GM18508 (cell line): ENCODE results near the gene EPN2.

Source experiments
- ATAC-seq: cut with Tn5 transposase; IDR thresholded peaks from one replicate; pipeline ENCODE4 v1.9.1; 2021; ENCODE audit warnings: moderate number of reproducible peaks; ENCODE audit not compliant: insufficient read depth, unreplicated experiment

Gene EPN2

DNA sequence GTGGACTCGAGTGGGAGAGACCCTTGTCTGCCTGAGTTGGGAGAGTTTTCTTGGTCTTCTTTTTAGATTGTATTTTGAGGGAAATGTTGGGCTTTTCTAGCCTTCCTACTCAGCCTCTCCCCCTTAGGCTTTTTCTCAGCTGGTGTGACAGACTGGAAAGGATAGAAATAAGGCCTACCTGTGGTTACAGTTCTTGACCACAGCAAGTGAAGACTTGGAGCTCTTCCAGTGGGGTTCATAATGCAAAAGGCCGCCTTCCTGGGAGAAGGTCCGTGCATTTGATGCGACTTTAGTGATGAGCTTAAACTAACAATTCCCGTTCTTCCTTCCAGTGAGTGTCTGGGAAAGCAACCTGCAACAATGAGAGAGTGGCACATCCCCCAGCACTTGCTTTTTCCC is 68.6 kb downstream of the EPN2 start:
- no peak for ATAC-seq

DNA sequence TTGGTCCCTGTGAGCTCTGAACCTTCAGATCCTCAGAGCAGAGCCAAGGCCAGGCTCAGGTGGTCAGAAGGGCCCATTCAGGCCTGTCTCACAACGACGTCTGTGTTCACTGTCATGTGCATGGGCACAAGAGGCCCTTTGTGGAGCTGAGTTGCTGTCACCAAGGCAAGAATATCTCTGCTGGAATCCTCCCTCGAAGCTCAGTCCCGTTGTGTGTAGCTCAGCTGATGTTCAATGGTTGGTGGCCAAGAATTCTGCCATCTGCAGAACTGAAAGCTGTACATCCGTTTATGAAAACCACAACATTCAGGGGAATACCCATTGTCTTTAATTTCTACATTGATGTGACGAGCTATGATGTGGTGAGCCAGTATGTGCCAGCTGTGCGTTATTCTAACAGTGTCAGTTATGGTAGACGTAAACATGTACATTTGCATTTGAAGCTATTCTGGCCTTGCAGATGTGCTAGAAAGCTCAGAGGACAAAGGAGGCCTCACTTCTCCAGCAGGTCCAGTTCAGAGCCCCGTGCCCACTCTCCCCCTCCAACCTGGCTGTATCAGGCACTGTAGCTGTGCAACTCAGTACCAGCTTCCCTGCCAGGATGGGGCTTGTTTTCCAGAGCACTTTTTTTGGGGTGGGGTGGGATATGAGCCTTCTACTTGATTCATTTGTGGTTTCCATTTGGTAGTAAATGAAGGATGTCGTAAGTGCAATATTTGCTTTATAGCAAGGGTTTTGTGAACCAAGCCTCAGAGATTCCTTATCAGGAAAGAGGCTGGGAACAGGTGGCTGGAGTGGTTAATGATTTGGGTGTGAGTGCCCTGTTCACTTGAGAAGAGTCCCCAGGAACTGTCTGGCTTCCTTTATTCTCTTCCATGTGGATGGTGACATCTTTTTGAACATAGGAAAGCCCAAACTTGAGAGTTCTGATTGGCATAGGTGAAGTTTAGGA is 69.3 kb downstream of the EPN2 start:
- peak; percentile 82 for ATAC-seq

DNA sequence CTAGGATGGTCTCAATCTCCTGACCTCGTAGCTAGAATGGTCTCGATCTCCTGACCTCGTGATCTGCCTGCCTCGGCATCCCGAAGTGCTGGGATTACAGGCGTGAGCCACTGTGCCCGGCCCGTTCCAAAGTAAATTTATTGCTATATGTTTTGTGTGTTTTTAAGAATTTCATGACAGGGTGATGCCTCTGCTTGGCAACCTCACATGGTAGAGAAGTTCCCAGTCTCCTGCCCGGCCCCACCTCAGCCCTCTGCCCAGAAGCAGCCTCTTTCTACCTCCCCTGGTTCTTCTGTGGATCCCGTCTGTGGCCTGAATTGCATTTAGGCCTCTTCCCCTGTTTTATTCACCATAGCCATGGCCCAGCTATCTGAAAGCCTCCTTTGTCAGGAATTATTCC is 70.4 kb downstream of the EPN2 start:
- no peak for ATAC-seq

DNA sequence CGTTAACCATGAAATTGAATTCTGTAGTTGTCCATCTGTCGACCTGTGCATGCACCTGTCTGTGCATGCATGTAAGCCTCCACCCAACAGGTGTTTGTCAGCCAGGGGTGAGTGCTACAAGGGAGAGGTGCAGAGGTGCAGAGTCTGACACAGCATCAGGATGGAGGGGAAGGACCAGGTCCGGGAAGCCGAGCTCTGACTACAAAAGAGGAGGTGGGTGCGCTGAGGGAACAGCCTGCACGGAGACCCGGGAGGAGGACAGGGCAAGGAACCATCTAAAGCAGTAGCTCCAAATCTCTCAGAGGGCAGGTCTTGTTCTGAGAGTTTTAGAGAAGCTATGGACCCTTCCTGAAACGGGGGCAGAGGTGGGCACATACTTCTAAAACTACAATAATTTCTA is 71.2 kb downstream of the EPN2 start:
- no peak for ATAC-seq

DNA sequence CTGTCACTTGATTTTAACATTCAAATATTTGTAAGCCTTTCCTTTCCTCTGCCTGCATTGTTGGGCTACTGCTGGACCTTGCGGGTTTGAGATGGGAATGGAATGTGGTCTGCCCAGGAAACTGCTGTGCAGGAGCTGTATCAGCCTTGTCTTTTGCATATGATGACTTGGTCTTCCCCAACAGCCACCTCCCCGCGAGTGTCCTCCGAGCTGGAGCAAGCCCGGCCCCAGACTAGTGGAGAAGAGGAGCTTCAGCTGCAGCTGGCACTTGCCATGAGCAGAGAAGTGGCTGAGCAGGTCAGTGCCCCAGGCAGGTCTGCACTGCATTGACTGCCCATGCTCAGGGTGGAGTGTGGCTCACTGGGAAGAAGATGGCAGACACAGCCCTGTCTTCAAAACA is 72.5 kb downstream of the EPN2 start:
- ATAC-seq = no peak

DNA sequence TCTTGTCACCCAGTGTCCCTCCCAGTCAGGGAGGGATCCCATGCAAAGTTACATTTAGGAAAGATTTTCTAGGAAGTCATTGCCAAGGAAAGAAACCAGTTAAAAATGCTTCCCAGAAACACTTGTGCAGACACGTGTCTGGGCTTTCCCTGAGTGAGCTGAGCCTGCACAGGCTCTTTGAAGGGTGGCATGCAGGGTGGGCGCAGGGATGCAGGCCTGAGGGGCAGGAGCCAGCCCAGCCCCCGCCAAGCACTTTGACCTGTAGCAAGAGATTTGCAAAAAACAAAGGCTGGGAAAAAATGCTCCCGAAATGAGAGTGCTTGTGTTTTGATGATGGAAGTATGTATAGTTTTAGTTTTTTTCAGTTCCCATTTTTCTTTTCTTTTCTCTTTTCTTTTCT is 73.0 kb downstream of the EPN2 start:
- ATAC-seq = no peak

DNA sequence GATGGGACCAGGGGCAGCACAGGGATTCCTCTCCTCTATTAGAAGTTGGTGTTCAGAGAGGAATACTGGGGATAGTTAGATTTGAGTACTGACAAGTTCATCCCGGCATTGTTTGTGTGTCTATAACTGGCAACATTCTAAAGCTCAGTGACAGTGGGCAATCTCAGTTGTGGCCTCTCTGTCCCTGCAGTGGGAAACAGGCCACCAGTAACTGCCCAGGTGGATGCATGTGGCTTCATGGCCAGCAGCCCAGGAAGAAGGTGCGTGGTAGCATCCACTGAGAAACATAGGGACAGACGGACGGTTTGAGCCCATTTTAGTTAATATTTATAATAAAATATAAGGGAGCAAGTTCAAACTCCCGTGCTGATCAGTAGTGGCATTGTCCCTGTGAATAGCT is 73.8 kb downstream of the EPN2 start:
- ATAC-seq = no peak

DNA sequence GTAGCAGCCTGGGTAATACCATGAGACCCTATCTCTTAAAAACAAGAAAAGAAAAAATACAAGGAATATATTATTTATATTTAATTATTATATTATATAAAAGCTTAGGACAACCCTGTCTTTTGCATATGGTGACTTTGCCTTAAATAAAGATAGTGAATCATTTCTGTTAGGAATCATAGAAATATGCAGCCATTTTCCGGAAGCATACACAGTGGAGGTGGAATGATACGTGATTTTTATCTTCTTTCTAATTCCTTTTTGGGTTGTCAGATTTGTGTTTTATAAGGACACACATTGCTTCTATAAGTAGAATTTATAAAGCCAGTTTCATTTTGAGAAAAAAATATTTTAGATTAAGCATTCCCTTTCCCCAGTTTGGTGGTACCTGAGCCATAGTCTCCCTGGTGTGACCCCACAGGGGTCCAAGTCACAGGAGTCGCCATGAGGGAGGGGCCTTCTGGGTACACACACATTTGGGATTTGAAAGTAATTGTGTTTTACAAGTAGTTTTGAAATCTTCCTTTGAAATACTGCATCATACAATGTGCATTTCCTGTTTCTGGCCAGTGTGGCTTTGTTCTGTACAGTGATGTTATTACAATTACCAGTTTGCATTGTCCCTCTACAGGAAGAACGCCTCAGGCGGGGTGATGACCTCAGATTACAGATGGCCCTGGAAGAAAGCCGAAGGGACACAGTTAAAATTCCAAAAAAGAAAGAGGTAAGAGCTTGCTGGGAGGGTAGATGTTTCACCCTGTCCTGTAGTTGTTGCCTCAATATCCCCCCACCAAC is 74.5 kb downstream of the EPN2 start:
- ATAC-seq = no peak

DNA sequence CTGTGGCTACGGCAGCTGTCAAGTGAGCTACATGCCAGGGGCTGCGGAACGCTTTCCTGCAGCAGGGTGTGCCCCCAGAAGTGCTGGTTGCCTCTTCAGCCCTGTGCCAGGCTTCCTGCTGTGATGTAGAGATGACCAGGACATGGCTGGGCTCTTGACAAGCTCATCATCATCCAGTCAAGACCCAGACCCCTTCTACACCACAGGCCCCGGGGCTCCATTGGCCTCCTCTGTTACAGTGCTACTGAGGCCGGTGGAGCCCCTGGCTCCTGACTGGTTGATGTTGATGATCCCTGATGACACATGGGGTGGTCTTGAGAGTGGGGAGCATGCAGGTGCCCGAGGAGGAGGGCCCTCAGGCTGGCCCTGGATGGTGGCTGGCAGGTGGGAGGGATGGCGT is 75.2 kb downstream of the EPN2 start:
- ATAC-seq = no peak

DNA sequence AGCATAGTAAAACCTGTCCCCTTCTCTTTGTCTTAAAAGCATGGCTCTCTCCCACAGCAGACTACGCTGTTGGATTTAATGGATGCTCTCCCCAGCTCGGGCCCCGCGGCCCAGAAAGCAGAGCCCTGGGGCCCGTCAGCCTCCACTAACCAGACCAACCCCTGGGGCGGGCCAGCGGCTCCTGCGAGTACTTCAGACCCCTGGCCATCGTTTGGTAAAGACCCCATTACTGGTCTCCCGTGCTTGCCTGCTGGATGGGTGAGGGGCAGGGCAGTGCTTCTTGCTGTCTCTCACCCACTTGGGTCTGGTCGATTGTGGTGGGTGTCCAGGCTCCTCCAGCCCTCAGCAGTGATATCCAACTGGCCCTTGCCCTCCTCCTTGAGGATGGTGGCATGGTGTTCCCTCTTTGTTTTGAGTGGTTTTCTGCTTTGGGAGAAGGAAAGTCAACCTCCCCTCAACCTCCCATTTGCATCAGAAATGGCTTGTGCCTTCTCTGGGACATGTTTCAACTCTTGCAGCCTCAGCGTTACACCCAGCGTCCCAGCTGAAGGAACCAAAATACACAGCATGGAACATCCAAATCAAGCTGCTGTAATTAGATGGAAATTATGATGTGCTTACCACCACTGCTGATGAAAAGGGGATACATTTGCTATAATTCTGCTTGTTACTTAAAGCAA is 76.0 kb downstream of the EPN2 start:
- ATAC-seq = no peak

DNA sequence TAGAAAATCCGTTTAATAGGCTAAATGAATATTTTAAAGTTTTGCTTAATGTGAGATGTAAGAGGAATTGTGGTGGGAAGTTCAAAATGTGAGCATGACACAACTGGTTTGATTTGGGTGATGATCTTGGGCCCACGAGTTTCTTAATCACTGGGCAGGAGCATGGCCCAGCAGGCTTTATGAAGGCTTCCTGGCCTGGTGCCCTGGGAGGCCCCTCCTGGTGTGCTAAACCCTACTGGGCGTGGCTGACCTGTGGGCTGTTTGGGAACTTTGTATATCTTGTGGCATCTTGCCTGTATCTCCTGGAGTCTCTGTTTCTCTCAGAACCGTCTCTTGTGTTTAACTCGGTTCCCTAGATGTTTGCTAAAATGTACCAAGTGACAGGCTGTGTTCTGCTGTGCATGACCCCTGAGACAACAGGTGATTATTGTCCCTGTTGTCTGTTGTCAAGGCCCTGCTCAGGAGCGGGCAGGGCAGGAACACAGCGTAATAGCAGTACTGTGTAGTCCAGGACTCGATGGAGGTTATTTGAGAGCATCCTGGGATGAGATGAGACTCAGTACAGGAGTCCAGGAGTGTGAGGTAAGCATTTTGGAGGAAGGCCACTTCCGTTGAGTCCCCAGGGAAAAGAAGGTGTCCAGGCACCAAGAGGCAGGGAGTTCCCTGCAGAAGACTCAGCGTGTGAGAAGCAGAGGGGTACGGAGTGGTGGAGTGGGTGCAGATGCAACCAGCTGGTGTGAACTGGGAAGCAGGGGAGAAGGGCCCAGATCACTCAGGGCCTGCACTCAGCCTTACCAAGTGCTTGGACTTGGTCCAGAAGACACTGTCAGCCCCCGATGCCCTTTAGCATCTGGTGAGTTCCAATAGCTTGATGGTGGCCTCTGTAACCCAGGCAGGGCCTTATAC is 76.8 kb downstream of the EPN2 start:
- ATAC-seq = no peak

DNA sequence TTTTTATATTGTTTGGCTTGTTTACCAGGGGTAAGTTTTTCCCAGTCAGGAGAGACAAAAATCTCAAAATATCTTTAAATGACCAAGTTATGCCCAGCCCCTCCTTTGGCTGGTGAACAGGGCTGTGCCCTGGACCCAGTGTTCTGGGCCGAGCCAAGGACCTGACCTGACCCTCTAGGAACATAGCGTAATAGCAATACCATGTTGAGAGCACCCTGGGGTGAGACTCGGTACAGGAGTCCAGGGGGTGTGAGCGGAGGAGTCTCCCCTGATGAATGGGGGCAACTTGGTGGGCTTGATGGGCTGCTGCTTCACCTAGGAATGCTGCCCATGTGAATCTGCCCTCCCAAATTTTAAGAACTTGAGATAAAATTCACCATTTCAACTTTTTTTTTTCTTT is 77.9 kb downstream of the EPN2 start:
- ATAC-seq = no peak

DNA sequence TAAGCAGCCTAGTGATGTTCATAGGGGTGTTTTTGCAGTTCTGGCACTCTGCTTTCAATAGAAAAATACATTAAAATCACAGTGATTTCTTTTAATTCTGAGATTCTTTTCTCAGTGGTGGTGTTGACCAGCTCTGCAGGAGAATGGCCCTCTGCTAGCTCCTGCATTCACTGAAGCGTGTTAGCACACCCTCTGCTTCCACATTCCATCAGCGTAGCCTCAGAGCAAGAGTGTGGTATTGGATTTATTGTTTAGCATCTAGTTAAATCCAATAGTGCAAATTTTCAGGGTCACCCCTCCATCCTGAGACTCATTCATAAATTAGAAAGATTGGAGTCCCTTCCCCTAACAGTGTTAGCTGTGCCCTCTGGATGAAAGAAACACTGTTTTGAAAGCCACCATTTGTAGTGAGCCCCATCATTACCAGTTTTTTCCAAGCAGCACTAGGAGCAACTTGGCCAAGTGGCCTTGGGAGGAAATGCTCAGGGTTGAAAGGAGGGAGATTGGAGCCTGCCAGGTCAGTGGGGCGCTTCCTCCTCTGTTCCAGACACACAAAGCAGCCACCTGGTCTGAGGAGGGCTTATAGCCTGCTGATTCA is 79.7 kb downstream of the EPN2 start:
- ATAC-seq = no peak

DNA sequence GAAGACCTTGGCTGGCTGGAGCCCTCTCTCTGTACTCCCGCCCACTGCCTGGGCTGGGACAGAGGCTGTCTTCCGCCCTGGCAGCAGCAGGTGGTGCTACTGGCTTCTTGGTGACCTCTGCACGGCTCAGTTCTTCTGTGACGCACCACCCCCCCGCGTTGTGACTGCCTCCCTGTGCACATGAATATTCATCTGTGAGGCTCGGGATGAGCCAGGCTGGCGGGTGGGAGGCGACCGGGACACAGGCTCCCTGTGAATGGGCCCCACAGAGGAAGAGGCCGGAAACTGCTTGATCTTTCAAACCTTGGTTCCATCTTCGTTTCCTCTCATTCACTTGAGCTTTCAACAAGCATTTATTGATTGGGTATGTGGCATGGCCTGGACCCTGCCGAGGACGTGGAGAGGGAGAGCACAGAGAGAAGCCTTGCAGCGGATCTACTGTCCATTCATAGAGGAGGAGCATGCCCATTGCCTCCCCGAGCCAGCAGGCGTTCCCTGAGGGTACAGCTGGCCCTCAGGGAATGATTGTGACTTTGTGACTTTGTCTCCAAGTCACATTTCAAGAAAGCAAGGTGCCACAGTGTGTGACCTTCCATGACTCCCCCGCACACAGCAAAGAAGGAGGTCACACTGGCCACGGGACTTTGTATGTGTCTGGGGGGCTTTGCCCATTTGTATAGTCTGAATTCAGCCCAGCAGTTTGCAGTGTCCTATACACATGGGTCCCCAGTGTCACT is 80.4 kb downstream of the EPN2 start:
- no peak for ATAC-seq

DNA sequence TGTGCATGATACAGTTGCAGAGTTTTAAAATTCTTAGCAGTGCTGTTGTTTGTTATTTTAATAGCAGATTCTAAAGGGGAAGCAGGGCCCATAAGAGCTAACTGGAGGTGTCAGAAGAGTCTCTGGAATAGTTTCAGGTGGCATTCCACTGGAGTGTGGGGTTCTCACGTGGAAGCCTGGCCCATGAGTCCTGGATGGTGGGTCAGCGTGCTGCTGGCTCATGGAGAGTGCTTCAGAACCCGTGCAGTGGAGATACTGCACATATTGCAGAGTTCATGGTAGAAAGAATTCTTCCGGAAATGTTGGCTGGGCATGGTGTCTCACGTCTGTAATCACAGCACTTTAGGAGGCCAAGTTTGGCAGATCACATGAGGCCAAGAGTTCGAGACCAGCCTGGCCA is 81.4 kb downstream of the EPN2 start:
- ATAC-seq = no peak

DNA sequence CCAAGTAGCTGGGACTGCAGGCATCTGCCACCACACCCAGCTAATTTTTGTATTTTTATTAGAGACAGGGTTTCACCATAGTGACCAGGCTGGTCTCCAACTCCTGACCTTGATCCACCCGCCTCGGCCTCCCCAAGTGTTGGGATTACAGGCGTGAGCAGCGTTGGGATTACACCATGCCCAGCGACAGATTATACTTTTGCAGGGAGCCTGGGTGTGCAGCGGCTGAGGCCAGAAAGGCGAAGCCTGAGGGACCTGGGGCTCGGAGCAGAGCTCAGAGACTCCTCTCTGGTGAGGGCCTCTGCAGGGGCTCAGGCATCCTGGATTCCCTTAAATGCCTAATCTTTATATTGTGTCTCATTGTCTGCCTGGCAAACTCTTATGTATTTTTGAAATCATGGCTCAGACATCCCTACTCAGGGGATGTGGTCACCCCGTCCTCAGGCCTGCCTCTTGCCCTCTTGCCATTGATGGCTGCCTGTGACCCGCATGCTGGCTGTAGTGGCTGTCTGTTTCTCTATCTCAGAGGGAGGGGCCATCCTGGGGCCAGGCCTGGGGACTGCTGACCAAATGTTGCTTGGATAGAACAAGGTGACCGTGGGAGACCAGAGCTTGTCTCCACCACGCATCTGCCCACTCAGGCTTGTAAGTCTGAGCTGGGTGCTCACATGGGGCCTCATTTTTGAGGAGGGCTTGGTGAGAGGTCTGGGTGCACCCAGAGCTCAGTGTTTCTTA is 82.8 kb downstream of the EPN2 start:
- no peak for ATAC-seq

DNA sequence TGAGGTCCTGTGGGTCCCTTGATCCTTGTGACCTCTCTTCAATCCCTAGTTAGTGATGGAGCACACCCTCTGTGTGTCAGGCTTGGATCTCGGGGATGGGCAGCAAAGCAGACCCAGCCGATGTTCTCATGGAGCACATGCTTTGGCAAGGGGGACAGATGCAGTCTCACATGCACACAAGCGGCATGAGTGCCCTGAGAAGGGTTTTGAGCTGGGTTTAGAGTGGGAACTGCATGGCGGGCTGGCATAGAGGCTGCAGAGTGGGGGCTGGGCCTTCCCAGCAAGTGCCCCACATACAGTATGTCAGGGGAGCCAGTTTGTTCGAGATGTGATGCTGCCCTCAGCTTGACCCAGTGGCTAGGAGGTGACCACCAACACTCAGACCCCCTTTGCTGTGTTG is 83.7 kb downstream of the EPN2 start:
- no peak for ATAC-seq

DNA sequence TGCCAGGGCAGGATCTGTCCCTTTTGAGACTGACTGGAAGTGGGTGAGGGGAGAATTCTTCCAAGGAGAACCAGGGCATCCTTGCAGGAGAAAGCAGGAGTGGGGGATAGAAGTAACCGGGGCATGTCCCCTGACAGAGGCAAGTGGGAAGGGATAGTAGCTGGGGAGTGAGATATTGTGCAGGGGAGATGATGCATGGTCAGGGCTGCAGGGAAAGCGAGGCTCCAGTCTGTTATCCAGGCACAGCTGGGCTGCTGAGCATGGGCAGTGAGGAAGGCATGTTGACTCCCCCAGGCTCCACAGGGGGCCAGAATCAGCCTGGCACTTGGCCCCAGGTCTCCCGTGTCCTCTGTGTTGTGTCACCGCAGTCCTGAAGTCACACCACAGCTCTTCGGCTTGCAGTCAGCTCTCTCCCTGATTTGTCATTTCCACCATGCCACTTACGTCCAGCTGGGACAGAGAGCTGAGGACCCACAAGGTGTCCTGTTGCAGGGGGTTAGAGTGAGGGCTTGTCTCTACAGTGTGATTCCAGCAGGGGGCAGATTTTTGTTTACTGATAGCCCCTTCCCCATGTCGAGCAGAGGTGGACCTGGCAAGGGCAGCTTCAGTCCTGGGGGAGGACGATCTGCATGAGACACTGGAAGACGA is 84.4 kb downstream of the EPN2 start:
- no peak for ATAC-seq
